GM19467 (cell line): ENCODE data around the gene TAAR8.
"Not testable (repeated sequence)": the region's sequence is repeated elsewhere in the genome, so short reads cannot be mapped to it uniquely, and the experiment has no call there.

Experiments used
- ATAC-seq: cut with Tn5 transposase; IDR thresholded peaks from one replicate; pipeline ENCODE4 v1.9.1; 2021; ENCODE audit warnings: mild to moderate bottlenecking, moderate library complexity; ENCODE audit not compliant: unreplicated experiment

Gene TAAR8

GRCh38 chr6:132552372-132552771, at the start of gene TAAR8:
TSS of gene TAAR8 (plus strand) at chr6:132552672. CDS start at chr6:132552693, 21 bp downstream.
- no peak for ATAC-seq

GRCh38 chr6:132504757-132505156, 47.7 kb upstream of the TAAR8 start:
- no peak for ATAC-seq

GRCh38 chr6:132505158-132505557, 47.3 kb upstream of the TAAR8 start:
- ATAC-seq = no peak

- no peak for ATAC-seq
Observed at GRCh38 chr6:132506461-132506860, 46.0 kb upstream of the TAAR8 start.

- ATAC-seq = no peak
Observed at GRCh38 chr6:132506869-132507808, 45.3 kb upstream of the TAAR8 start.

GRCh38 chr6:132511210-132511830, 41.2 kb upstream of the TAAR8 start:
- ATAC-seq = no peak

GRCh38 chr6:132511831-132512220, 40.6 kb upstream of the TAAR8 start:
- no peak for ATAC-seq

- no peak for ATAC-seq
Observed at GRCh38 chr6:132512342-132512637, 40.2 kb upstream of the TAAR8 start.

GRCh38 chr6:132512638-132513632, 39.5 kb upstream of the TAAR8 start, which contains the start of gene STX7:
TSS of gene STX7 (minus strand) at chr6:132513116. CDS start at chr6:132503530, 9,586 bp downstream.
- peak; percentile 89 for ATAC-seq

- ATAC-seq = no peak
Observed at GRCh38 chr6:132513831-132514545, 38.5 kb upstream of the TAAR8 start.

GRCh38 chr6:132515386-132515785, 37.1 kb upstream of the TAAR8 start:
- no peak for ATAC-seq

- ATAC-seq = no peak
Observed at GRCh38 chr6:132520953-132521352, 31.5 kb upstream of the TAAR8 start.

- ATAC-seq = no peak
Observed at GRCh38 chr6:132524646-132525045, 27.8 kb upstream of the TAAR8 start.

GRCh38 chr6:132525866-132526265, 26.6 kb upstream of the TAAR8 start:
- ATAC-seq = no peak

- no peak for ATAC-seq
Observed at GRCh38 chr6:132526461-132526860, 26.0 kb upstream of the TAAR8 start.

GRCh38 chr6:132527791-132528190, 24.7 kb upstream of the TAAR8 start:
- ATAC-seq = no peak

GRCh38 chr6:132530293-132530974, 22.0 kb upstream of the TAAR8 start:
- ATAC-seq = peak; percentile 92

GRCh38 chr6:132534546-132534945, 17.9 kb upstream of the TAAR8 start:
- not testable (repeated sequence) for ATAC-seq

GRCh38 chr6:132537145-132537544, 15.3 kb upstream of the TAAR8 start:
- no peak for ATAC-seq

GRCh38 chr6:132537977-132538376, 14.5 kb upstream of the TAAR8 start, which contains the start of gene TAAR9:
TSS of gene TAAR9 (plus strand) at chr6:132538277. CDS start at chr6:132538290, 13 bp downstream.
- no peak for ATAC-seq
